Neural progenitor cell (in vitro differentiated cells): Measurements from ENCODE around the gene GLRA1.

ENCODE experiments used
- EZH2 ChIP-seq: fragments of 200-600 bp; sonication (generic); IDR thresholded peaks from 2 replicates; pipeline ENCODE4 v1.6.1; 2017; ENCODE audit warnings: antibody characterized with exemption, mild to moderate bottlenecking, moderate library complexity
- TF ChIP-seq, protein P1 (sequence below): fragments of 200-600 bp; sonication (generic); IDR thresholded peaks from 2 replicates; pipeline ENCODE4 v1.5.1; 2017; ENCODE audit warnings: antibody characterized with exemption, mild to moderate bottlenecking

DNA sequence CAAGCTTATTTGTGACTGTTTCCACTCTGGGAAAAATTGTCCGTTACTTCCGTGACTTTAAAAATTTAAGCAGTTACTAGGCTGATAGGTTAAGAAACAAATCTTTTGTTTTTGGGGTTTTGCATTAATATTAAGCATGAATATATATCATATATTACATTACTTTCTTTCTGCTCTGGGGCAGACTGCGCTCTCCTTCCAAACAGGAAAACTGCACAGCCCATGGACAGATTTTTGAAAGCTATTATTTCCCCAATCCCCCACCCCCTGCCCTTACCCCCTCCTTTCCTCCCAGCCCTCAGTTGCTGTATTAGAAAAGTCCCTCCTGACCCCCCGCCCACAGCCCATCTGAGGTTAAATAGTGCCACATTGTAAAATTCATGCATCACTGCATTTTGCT, 102.5 kb downstream of the GLRA1 start:
- TF ChIP-seq, protein P1, sequence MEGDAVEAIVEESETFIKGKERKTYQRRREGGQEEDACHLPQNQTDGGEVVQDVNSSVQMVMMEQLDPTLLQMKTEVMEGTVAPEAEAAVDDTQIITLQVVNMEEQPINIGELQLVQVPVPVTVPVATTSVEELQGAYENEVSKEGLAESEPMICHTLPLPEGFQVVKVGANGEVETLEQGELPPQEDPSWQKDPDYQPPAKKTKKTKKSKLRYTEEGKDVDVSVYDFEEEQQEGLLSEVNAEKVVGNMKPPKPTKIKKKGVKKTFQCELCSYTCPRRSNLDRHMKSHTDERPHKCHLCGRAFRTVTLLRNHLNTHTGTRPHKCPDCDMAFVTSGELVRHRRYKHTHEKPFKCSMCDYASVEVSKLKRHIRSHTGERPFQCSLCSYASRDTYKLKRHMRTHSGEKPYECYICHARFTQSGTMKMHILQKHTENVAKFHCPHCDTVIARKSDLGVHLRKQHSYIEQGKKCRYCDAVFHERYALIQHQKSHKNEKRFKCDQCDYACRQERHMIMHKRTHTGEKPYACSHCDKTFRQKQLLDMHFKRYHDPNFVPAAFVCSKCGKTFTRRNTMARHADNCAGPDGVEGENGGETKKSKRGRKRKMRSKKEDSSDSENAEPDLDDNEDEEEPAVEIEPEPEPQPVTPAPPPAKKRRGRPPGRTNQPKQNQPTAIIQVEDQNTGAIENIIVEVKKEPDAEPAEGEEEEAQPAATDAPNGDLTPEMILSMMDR: no peak
- TF ChIP-seq EZH2: no peak
